ENCODE measurements around the gene PACC1.
"Not testable (repeated sequence)": the region's sequence is repeated elsewhere in the genome, so short reads cannot be mapped to it uniquely, and the experiment has no call there.

Gene PACC1

GRCh38 chr1:212395678-212396437 is 18.8 kb downstream of the PACC1 start:
- not testable (repeated sequence) for DNase-seq

GRCh38 chr1:212388985-212389716 is 25.5 kb downstream of the PACC1 start:
- no peak for DNase-seq

- DNase-seq, result no peak
These were observed 28.7 kb downstream of the PACC1 start for GRCh38 chr1:212386029-212386428.

- no peak for DNase-seq
These were observed 33.2 kb downstream of the PACC1 start for GRCh38 chr1:212381397-212382035.

GRCh38 chr1:212379366-212379765 is 35.3 kb downstream of the PACC1 start:
- DNase-seq, result no peak

- DNase-seq, result no peak
These were observed 37.0 kb downstream of the PACC1 start for GRCh38 chr1:212377644-212378043.

- no peak for DNase-seq
These were observed 38.7 kb downstream of the PACC1 start for GRCh38 chr1:212375986-212376385.

- DNase-seq, result peak; percentile 37
These were observed 46.6 kb downstream of the PACC1 start for GRCh38 chr1:212368073-212368484.

- DNase-seq, result no peak
These were observed 47.1 kb downstream of the PACC1 start for GRCh38 chr1:212367474-212368072.

- no peak for DNase-seq
These were observed 47.8 kb downstream of the PACC1 start for GRCh38 chr1:212366901-212367300.

- DNase-seq, result no peak
These were observed 49.7 kb downstream of the PACC1 start for GRCh38 chr1:212364985-212365384.

GRCh38 chr1:212359794-212360479 is 54.7 kb downstream of the PACC1 start:
- DNase-seq, result no peak

GRCh38 chr1:212355230-212355969 is 59.3 kb downstream of the PACC1 start:
- DNase-seq, result no peak

- DNase-seq, result no peak
These were observed 60.2 kb downstream of the PACC1 start for GRCh38 chr1:212354464-212354863.

GRCh38 chr1:212353181-212353580 is 61.5 kb downstream of the PACC1 start:
- DNase-seq, result no peak

- DNase-seq, result no peak
These were observed 62.9 kb downstream of the PACC1 start for GRCh38 chr1:212351588-212352362.

- DNase-seq, result no peak
These were observed 68.1 kb downstream of the PACC1 start for GRCh38 chr1:212346601-212347000.

- no peak for DNase-seq
These were observed 69.8 kb downstream of the PACC1 start for GRCh38 chr1:212344905-212345304.

- no peak for DNase-seq
These were observed 73.6 kb downstream of the PACC1 start for GRCh38 chr1:212341090-212341489.

- DNase-seq, result no peak
These were observed 85.6 kb downstream of the PACC1 start for GRCh38 chr1:212329105-212329504.

- DNase-seq, result no peak
These were observed 86.4 kb downstream of the PACC1 start for GRCh38 chr1:212328248-212328647.
